Anterior cingulate cortex (tissue), 58 donors: ENCODE measurements around the gene DKK1.
A peak's percentile ranks its signal among the peaks of the same experiment; 100 is the strongest.

Experiments
- DNase-seq, 58 donors: peaks; one replicate each; lab custom pipeline; 2025; lab: John Stamatoyannopoulos, UW

Gene DKK1, protein sequence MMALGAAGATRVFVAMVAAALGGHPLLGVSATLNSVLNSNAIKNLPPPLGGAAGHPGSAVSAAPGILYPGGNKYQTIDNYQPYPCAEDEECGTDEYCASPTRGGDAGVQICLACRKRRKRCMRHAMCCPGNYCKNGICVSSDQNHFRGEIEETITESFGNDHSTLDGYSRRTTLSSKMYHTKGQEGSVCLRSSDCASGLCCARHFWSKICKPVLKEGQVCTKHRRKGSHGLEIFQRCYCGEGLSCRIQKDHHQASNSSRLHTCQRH

GRCh38 chr10:52313933-52314821, at the start of gene DKK1:
DKK1 (plus strand) TSS chr10:52314281; CDS start chr10:52314435, 154 bp downstream.
- DNase-seq: peak in 47 of 58 donors; percentile 8 to 76 (median 44)

DNA sequence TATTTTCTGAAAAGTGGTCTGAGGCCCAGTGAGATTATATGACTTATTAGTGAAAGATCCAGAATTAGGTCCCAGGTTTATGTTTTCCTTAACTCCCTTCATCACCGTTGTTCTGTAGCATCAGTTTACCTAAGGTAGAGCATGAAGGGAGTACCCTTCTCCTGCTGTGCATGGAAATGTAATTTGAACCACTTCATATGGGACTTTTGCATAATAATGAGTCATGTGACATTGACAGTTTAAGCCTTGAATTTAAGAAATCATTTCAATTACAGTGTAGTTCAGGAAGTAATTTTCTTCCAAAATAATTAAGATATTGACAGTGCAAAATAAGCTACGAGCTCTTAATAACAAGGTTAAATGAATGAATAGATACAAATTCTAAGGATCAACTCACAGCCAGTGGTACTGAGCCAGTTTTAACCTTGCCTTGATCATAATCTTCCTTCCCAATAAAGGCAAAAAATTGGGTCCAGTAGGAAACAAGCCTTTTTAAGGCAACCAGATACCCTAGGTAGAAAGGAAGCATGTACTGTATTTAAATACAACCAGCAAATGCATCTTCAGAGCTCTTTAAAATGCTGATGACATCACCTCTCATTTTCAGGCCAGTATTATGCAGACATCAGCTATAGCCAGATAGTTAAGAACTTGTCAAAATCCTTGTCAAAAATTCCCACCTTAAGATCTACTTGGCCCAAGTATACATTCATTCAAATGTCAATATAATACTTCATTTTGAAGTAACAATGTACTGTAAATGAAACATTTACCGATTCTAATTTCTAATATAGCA, 48.8 kb upstream of the DKK1 start:
- DNase-seq: no peak

DNA sequence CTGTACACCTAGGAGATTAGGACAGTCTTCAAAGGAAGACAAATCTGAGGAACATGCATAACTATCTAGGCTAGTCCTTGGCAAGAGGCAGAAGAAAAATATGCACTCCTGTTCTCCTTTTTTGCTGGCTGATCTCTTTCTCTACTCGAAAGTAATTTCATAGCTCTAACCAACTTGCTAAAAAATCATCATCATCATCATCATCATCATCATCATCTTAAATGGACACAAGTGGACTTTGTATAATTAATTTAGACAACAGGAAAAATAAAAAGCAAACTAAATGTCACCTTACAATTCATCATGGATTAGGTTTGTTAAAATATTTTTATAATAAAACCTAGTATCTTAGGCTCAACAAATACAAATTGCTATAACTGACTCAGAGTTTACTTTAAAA, 47.2 kb upstream of the DKK1 start:
- no peak for DNase-seq

DNA sequence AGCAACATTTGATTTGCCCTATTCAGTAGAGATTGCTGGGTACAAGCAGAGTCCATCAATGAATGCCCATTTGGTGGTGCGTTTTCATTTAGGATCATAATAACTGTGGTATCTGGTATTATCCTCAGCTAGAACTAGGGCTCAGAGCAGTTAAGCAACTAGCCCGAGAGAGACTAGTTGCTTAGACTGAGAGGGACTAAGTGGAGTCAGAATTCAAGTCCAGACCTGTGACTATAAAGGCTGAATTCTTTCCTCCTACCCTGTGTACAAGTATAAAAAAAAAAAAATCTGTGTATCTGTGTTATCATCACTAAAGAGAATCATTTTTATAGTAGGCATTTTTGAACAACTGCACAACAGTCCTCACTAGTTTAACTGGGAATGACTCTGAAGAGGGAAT, 45.3 kb upstream of the DKK1 start:
- no peak for DNase-seq

GRCh38 chr10:52269233-52269632, 44.8 kb upstream of the DKK1 start:
- DNase-seq: no peak

DNA sequence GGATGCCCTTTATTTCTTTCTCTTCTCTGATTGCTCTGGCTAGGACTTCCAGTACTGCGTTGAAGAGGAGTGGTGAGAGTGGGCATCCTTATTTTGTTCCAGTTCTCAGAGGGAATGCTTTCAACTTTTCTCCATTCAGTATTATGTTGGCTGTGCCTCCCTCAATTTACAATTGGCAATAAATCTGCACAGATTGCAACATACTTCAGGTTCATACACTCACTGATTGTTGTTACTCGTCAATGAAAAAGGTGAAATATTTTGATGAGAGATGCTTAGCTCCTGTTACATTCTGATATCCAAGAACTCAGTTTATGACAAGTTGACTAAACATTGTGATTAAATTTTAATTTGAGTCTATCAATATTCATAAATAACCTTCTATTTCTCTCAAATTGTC, 37.9 kb upstream of the DKK1 start:
- DNase-seq: no peak

DNA sequence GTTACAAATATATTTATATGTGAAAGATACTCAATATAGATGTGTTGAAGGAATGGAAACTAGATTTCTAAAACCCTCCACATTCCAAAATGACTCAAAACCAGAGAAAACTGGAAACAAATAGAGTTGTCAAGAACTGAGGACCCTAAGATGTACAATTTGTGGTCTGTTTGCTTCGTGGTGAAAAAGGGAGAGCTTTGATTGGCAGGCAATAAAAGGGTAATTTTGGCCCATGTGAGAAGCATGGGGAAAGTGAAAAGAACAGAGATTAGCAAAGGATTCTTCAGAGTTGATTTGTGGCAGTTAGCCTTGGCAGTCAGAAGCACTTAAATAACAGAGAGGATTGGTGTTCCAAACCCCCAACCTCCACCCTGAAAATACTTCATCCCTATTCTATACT, 37.1 kb upstream of the DKK1 start:
- DNase-seq: no peak

GRCh38 chr10:52279546-52279945, 34.5 kb upstream of the DKK1 start:
- no peak for DNase-seq

- no peak for DNase-seq
Observed at GRCh38 chr10:52280051-52280450, 34.0 kb upstream of the DKK1 start.

- no peak for DNase-seq
Observed at GRCh38 chr10:52283174-52283573, 30.9 kb upstream of the DKK1 start.

DNA sequence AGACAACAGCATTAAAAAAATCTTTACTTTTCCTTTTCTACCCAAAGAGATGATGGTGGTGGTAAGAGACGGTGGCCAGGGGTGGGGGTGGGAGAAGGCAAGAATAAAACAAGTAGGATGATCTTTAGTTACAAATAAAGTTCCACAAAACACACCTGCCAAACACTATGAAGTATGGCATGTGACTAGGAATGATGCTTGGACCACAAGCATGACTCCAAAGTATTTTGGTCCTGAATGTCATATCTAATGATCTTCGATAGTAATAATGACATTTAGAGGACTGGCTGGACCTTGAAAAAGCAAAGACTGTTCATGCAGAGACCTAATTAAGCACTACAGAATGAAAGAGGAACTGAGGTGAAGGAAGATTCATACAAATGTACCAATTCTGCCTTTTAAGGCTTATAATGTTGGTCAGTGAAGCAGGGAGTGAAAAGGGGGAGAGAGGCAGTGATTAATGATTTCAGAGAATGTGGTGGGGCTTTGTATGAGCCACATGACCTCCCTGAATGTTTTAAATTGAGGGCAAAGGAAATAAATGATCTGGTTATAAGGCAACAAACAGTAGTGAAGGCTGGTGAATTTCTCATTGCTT, 29.6 kb upstream of the DKK1 start:
- DNase-seq: no peak

GRCh38 chr10:52287866-52288265, 26.2 kb upstream of the DKK1 start:
- no peak for DNase-seq

DNA sequence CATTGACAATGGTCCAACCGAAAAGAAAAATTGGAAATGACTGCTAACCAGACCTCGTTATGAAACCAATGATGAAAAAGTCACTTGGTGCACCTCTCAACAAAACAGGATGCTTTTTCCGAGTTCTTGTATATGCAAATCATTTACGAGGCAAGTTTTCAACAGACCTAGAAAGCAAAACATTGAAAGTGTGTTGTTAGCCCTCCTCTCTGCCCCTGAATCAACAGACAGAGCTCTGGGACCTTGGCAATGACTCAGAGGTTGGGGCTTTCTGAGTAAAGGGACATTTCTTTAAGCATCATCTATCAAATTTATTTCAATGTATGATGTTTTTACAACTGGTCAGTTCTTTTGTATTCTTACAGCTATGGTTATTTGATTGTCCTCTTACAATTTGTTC, 16.3 kb upstream of the DKK1 start:
- DNase-seq: no peak

- DNase-seq: no peak
Observed at GRCh38 chr10:52300599-52301277, 13.3 kb upstream of the DKK1 start.

DNA sequence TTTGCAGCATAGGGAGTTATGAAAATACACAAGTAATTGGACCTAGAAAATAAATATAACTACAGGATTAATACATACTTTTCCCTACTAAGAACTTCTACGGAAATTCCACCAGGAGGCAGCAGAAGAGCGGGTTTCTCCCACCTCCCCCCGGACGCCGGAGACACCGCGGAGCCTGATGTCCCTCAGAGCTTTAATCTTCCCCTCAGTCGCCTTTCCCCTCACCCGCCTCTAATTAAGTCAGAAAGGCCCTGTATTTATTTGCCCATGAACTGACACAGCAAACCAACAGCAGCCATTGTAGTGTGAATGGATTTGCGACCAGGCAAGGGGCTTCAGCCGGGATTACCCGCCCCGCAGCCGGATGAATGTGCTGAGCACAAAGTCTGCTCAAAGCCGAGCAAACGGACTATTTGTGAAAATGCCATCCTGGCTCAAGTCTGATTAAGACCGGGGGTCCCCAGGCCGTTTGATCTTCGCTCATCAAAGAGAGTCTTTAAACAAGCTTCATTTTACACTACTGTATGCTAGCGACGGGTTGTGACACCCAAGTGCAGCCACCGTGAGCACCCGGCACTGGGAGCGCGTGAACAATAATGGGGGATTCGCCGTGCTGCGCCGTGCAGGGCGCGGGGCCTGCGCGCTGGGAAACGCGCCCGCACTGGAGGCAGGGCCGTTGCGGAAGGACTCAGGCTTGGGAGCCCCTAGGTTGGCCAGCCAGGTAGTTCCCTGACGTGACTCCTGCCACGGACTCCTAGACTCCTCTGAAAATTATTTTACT, 5.6 kb upstream of the DKK1 start:
- DNase-seq: peak in 55 of 58 donors; percentile 4 to 82 (median 45)

DNA sequence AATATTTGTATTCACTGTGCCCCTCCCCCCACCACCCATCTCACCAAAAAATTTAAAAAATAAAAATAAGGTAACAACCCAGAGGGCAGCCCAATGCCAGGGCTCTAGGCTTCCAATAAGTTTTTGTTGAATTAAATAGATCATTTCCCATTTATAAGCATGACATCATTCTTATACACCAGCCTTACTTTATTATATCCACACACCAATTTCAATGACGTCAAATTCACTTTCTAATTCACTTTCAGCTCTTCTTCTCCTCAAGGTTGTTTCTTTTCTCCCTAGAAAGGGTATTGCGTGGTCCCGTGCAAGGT, 1.2 kb upstream of the DKK1 start:
- no peak for DNase-seq

DNA sequence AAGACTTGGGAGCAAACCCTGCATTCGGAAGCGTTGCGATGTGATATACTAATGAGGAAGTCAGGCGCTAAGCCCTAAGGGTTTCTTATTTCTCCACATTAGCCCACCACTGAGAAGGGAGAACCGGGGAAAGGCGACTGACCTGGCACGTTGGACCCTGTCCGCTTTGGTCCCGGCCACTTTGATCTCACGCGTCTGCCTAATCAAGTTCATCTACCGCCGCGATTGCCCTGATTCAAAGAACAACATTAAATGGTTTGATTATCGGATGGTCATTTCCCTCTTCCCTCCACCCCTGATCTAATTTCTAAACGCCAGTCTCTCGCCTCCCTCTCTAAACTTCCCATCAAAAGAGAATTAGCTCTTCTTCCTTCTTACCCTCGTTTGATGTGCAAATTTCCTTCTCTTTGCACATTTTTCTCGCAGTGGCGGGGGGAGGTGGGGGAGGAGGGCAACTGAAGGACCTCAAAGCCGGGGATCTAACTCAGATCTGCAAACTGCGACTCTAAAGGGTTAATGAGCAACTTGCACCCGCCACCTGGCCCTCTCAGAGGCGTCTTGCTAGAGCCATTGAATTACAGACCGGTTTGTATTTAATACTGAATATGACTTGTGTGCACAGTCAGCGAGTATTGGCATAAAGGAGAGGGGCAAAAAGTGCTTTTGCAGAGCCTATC, 687 bp upstream of the DKK1 start:
- peak in 5 of 58 donors; percentile 8 to 35 (median 28) for DNase-seq

DNA sequence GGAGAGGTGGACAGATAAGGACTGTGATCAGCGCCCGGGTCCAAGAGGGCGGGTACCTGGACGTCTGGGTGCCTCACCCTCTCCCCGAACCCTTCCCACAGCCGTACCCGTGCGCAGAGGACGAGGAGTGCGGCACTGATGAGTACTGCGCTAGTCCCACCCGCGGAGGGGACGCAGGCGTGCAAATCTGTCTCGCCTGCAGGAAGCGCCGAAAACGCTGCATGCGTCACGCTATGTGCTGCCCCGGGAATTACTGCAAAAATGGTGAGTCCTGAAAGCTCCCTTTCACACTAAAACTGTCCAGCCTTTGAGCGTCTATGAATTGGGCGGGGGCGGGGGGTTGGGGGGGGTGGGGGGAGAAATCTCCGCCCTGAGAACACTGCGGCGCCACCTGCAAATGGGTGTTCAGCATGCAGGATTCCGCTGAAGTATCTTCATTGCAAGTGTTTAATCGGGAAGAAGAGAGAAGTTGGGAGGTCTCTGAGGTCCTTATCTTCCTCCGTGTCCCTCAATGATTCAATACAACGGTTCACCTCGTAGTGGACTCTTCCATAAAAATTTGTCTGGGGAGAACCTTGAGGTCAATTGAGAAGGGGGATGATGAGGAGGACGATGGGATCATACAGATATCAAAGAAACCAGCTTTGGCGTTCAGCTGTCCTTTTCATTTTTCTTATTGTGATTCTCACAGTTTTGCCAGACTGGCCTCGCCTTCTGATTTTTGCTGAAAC, 906 bp downstream of the DKK1 start:
- DNase-seq: peak in 22 of 58 donors; percentile 3 to 44 (median 20)
